Right lobe of liver (tissue), 4 donors: ENCODE measurements around the gene SMCO1.
"Not testable (repeated sequence)": the region's sequence is repeated elsewhere in the genome, so short reads cannot be mapped to it uniquely, and the experiment has no call there.

Experiments
- CTCF ChIP-seq, 4 donors: fragments of 200-600 bp in 3 of 4; fragments of 450-650 bp in 1 of 4; IDR thresholded peaks; one replicate each; pipeline versions ENCODE4 v1.5.1 to v1.8.0; 2016 to 2022; ENCODE audit warnings: antibody characterized with exemption in 4 of 4, mild to moderate bottlenecking in 2 of 4
- POLR2A ChIP-seq: fragments of 450-650 bp; IDR thresholded peaks from one replicate; pipeline ENCODE4 v1.6.1; 2017; ENCODE audit warnings: antibody characterized with exemption, mild to moderate bottlenecking
- donor health status: DM: no; HTN: no; CAD: no.
- donor health status: DM: no; HTN: no; CAD: no.
- donor health status: DM: no; HTN: yes; CAD: no.

GRCh38 chr3:196521291-196521690 is 6.1 kb upstream of the SMCO1 start:
- not testable (repeated sequence) for TF ChIP-seq CTCF (IDR thresholded peaks at IDR 0.05); POLR2A
